Right lobe of liver (tissue), 6 donors: ENCODE data around the gene PKIB. TPM values are rescaled to one million over a fixed set of nuclear protein-coding genes. Genes with fewer than 3 reads are reported as not detected.

Source experiments
- ATAC-seq, 4 donors: fragments of 200-7000 bp; cut with Tn5 transposase; one replicate each; pipeline ENCODE4 v1.9.1; 2020; ENCODE audit warnings: mild to moderate bottlenecking in 4 of 4, moderate library complexity in 4 of 4
- DNase-seq, 3 donors: peaks; one replicate each; pipeline ENCODE4 v3.0.0-alpha.2; 2020
- H3K27ac ChIP-seq, 3 donors: fragments of 200-600 bp; one replicate each; pipeline ENCODE4 v1.8.0; 2022
- H3K27me3 ChIP-seq, 2 donors: fragments of 200-600 bp; one replicate each; pipeline ENCODE4 v1.8.0; 2022
- H3K36me3 ChIP-seq, 4 donors: fragments of 200-600 bp; sonication (generic) in 1 of 4; one replicate each; pipeline versions ENCODE4 v1.5.1 to v1.8.0; 2017 to 2022; ENCODE audit warnings: control low read depth in 1 of 4
- H3K4me1 ChIP-seq, 4 donors: fragments of 200-600 bp; sonication (generic) in 1 of 4; one replicate each; pipeline versions ENCODE4 v1.5.1 to v1.8.0; 2017 to 2022; ENCODE audit warnings: control low read depth in 1 of 4
- H3K4me3 ChIP-seq, 3 donors: fragments of 200-600 bp; one replicate each; pipeline ENCODE4 v1.8.0; 2022
- H3K9me3 ChIP-seq, 4 donors: fragments of 200-600 bp; sonication (generic) in 1 of 4; one replicate each; pipeline versions ENCODE4 v1.5.1 to v1.8.0; 2017 to 2022; ENCODE audit warnings: control low read depth in 1 of 4
- CTCF ChIP-seq, 4 donors: fragments of 200-600 bp in 3 of 4; fragments of 450-650 bp in 1 of 4; IDR thresholded peaks; one replicate each; pipeline versions ENCODE4 v1.5.1 to v1.8.0; 2016 to 2022; ENCODE audit warnings: antibody characterized with exemption in 4 of 4, mild to moderate bottlenecking in 2 of 4
- POLR2A ChIP-seq: fragments of 450-650 bp; IDR thresholded peaks from one replicate; pipeline ENCODE4 v1.6.1; 2017; ENCODE audit warnings: antibody characterized with exemption, mild to moderate bottlenecking
- WGBS: methylation state at CpG from one replicate; pipeline ENCODE4 v1.1.6; 2018; ENCODE audit warnings: low coverage, low lambda C conversion rate; ENCODE audit not compliant: insufficient coverage; ENCODE audit errors: missing lambda C conversion rate; 5-methylcytosine and 5-hydroxymethylcytosine counted together
- intact Hi-C, 2 donors: fragments of 100-400 bp; cut with DNase I; formaldehyde crosslinking; loops; one replicate each; pipeline versions ENCODE4 v1.11.2 to v1.14.1; 2022
- small RNA-seq, 2 experiments: library from RNA; depleted of rRNA; stranded (forward); fragments of <200 nt; gene quantifications; one replicate each; pipeline ENCODE3, GENCODE V24; 2016
- total RNA-seq, 6 experiments: library from RNA; depleted of rRNA in 2 of 6; stranded (reverse); fragments of >200 nt in 2 of 6; fragmentation: NEBNext Ultra II Directional in 3 of 6; extraction: Animal tissue kit (Norgen Biotek cat#: 25700) in 3 of 6; gene quantifications; one replicate each; pipeline versions ENCODE4 v1.1.0 to v1.2.4, GENCODE V29; 2016 to 2023
- donor health status: DM: no; HTN: yes; CAD: no.
- donor health status: DM: no; HTN: no; CAD: no.
- donor health status: DM: no; HTN: no; CAD: no.
- donor health status: DM: no; HTN: yes; CAD: no.
- donor health status: DM: no; HTN: yes; CAD: no.

Gene PKIB
- total RNA-seq, 6 experiments from 2014 or later: 2.4 to 12.1 (median 4.1) TPM

GRCh38 chr6:122770835-122771601 lies 160.8 kb downstream of the PKIB start:
- no peaks in the 10 kb centered on the region for H3K36me3 ChIP-seq
- WGBS: 36% methylated on average over 1 of the region's 1 CpG
- H3K9me3 ChIP-seq: no peaks in the 10 kb centered on the region
- ATAC-seq: peak; percentile 91 to 95 (median 94)
- intact Hi-C loops: no loop called here
- H3K27ac ChIP-seq: peak overlapping the region in 2 of 3 donors; percentile 35 to 75
- DNase-seq: no peak
- TF ChIP-seq POLR2A (no peak), CTCF (IDR thresholded peaks at IDR 0.05) (peak; percentile 37 to 52 (median 42))
- H3K4me1 ChIP-seq: peaks cover 0 to 23% (median 4%) of the 10 kb centered on the region in 4 donors
- no peaks in the 10 kb centered on the region for H3K27me3 ChIP-seq
- H3K4me3 ChIP-seq: no peak overlapping the region

GRCh38 chr6:122772724-122773415 lies 162.7 kb downstream of the PKIB start:
- no peak overlapping the region for H3K4me3 ChIP-seq
- ATAC-seq: no peak
- H3K4me1 ChIP-seq: peaks cover 0 to 21% (median 4%) of the 10 kb centered on the region in 4 donors
- no peak for TF ChIP-seq POLR2A
- no peak for TF ChIP-seq CTCF (IDR thresholded peaks at IDR 0.05)
- H3K36me3 ChIP-seq: no peaks in the 10 kb centered on the region
- intact Hi-C loops: no loop called here
- no peak for DNase-seq
- H3K27me3 ChIP-seq: no peaks in the 10 kb centered on the region
- H3K27ac ChIP-seq: no peak overlapping the region
- WGBS: 91% methylated on average over 3 of the region's 3 CpGs
- no peaks in the 10 kb centered on the region for H3K9me3 ChIP-seq

Small RNA genes within 50 kb of the gene (small RNA-seq; reads per million reads assigned to genes)
- gene RN7SL564P: 0 reads per million in 2 experiments

Other genes with a start within 250 kb of the PKIB start
- 1 to 10 TPM; 2.6 to 4.7 (median 3.3) TPM for gene HSF2, start 210.8 kb upstream of the PKIB start, total RNA-seq
- gene SERINC1, start 138.6 kb upstream of the PKIB start, total RNA-seq: 100 to 1,000 TPM in 4 of 6 experiments, 10 to 100 TPM in 2; 83.6 to 114 (median 102) TPM
- not detected for gene FABP7, start 169.3 kb downstream of the PKIB start, total RNA-seq
- 10 to 100 TPM; 27.5 to 51.9 (median 36.1) TPM for gene SMPDL3A, start 178.9 kb downstream of the PKIB start, total RNA-seq